NCI-H1930 (cell line): ENCODE measurements around the gene CDKL4.
"Not testable (repeated sequence)": the region's sequence is repeated elsewhere in the genome, so short reads cannot be mapped to it uniquely, and the experiment has no call there.

ENCODE experiments used
- DNase-seq, 2 experiments: peaks; one replicate each; lab custom pipeline; 2025; lab: John Stamatoyannopoulos, UW

CDKL4 gene

GRCh38 chr2:39141334-39142271 lies 102.2 kb downstream of the CDKL4 start:
- DNase-seq = no peak

- not testable (repeated sequence) for DNase-seq
Observed at GRCh38 chr2:39140948-39141333, 102.8 kb downstream of the CDKL4 start.

GRCh38 chr2:39140322-39140847 lies 103.4 kb downstream of the CDKL4 start:
- no peak for DNase-seq

- DNase-seq = no peak
Observed at GRCh38 chr2:39139511-39140237, 104.1 kb downstream of the CDKL4 start.

- no peak for DNase-seq
Observed at GRCh38 chr2:39138837-39139211, 104.9 kb downstream of the CDKL4 start.

GRCh38 chr2:39138187-39138836 lies 105.5 kb downstream of the CDKL4 start:
- DNase-seq = not testable (repeated sequence)

GRCh38 chr2:39136799-39137198 lies 107.0 kb downstream of the CDKL4 start:
- no peak for DNase-seq

- DNase-seq = no peak
Observed at GRCh38 chr2:39135690-39136259, 108.0 kb downstream of the CDKL4 start.

GRCh38 chr2:39133215-39133851 lies 110.4 kb downstream of the CDKL4 start:
- DNase-seq = no peak

GRCh38 chr2:39128919-39129391 lies 114.8 kb downstream of the CDKL4 start:
- DNase-seq = no peak

GRCh38 chr2:39127973-39128372 lies 115.8 kb downstream of the CDKL4 start:
- DNase-seq = no peak
